ENCODE measurements around the gene TAAR5.
"Not testable (repeated sequence)": the region's sequence is repeated elsewhere in the genome, so short reads cannot be mapped to it uniquely, and the experiment has no call there.

DNA sequence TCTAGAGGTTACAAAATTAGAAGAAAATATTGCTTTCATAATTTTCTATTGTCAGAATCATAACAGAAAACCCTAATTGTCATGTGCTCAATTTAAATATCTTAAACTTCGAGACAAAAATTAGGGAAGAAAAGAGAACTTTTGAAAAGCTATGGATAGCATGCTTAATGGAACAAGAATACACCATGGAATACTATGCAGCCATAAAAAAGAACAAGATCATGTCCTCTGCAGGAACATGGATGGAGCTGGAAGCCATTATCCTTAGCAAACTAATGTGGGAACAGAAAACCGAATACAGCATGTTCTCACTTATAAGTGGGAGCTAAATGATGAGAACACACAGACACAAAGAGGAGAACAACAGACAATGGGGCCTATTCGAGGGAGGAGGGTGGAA is 29.5 kb downstream of the TAAR5 start:
- not testable (repeated sequence) for TF ChIP-seq ZNF138 (CRISPR knock-in tag; conservative IDR thresholded peaks at IDR 0.05); CREB1 (CRISPR knock-in tag; IDR thresholded peaks at IDR 0.05); ELF4 (CRISPR knock-in tag; IDR thresholded peaks at IDR 0.05; ENCODE audit: low read depth); ATF1 (CRISPR knock-in tag; IDR thresholded peaks at IDR 0.05); SMAD4 (CRISPR knock-in tag; IDR thresholded peaks at IDR 0.05)
- TF ChIP-seq, protein P1, sequence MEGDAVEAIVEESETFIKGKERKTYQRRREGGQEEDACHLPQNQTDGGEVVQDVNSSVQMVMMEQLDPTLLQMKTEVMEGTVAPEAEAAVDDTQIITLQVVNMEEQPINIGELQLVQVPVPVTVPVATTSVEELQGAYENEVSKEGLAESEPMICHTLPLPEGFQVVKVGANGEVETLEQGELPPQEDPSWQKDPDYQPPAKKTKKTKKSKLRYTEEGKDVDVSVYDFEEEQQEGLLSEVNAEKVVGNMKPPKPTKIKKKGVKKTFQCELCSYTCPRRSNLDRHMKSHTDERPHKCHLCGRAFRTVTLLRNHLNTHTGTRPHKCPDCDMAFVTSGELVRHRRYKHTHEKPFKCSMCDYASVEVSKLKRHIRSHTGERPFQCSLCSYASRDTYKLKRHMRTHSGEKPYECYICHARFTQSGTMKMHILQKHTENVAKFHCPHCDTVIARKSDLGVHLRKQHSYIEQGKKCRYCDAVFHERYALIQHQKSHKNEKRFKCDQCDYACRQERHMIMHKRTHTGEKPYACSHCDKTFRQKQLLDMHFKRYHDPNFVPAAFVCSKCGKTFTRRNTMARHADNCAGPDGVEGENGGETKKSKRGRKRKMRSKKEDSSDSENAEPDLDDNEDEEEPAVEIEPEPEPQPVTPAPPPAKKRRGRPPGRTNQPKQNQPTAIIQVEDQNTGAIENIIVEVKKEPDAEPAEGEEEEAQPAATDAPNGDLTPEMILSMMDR (IDR thresholded peaks at IDR 0.05), result not testable (repeated sequence)
